ENCODE results near the gene RANGAP1. TPM values are rescaled to one million over a fixed set of nuclear protein-coding genes. Genes with fewer than 3 reads are reported as not detected.

Gene RANGAP1
- total and polyA plus RNA-seq, 2 of the 13 experiments (the other 11 are each of a cell fraction or from before 2014, with no cell fraction given), result 51.8 to 83.9 TPM

DNA sequence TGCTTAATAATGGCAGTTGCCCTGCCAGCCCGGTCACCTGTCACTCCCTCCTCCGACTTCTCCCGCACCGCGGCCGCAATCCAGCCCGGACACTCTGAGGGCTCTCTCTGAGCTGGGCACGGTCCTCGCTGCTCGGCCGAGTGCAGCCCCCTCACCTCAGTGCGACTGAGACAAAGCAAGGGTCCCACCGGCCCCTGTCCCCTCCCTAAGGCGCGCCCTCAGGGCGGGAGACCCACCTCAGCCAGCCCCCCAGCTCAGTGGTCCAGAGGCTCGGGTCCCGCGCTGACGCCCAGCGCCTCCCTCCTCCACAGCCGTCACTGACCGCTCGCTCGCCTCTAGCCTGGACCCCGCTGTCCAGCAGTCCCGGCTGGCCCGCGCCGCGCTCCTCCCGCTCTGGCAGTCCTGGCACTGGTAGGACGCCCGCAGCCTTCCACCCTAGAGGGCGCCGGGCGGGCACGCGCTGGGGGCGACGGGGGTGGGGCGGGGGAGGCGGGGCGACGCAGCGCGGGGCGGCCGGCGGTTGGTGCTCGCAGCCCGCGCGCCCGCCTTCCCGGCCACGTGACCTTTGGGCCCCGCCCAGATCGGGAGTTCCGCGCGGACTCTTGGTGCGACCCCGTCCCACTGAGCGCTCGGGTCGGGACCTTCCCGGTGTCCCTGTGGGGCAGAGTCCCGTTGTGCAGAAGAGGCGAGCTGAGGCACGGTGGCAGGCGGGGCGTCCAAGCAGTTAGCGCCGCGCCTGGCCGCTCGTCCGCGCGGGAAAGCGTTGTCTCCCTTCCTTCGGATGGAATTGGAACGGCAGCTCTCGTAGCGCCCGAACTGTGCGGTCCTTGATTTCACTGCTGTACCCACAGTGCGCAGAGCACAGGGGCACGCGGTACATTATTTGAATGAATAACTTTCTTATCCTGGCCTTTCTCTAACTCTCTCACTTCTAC lies 88.7 kb downstream of the RANGAP1 start (continued):
- TF ChIP-seq ZNF234 (CRISPR knock-in tag; conservative IDR thresholded peaks at IDR 0.05), result no peak
- TF ChIP-seq TSC22D2 (CRISPR knock-in tag; IDR thresholded peaks at IDR 0.05; ENCODE audit: borderline replicate concordance), result no peak
- no peak for TF ChIP-seq SOX13 (IDR thresholded peaks at IDR 0.05)
- TF ChIP-seq SOX13 (CRISPR knock-in tag; conservative IDR thresholded peaks at IDR 0.05 in 1 of 2, IDR thresholded peaks at IDR 0.05 in 1 of 2), result no peak
- no peak for TF ChIP-seq ZNF550 (CRISPR knock-in tag; IDR thresholded peaks at IDR 0.05; ENCODE audit: borderline replicate concordance)
- no peak for TF ChIP-seq TOPORS (CRISPR knock-in tag; IDR thresholded peaks at IDR 0.05)
- TF ChIP-seq SP4 (CRISPR knock-in tag; IDR thresholded peaks at IDR 0.05), result peak; percentile 89
- peak; percentile 22; the same call in 1 of the 2 replicates for TF ChIP-seq PHF21A (CRISPR knock-in tag; IDR thresholded peaks at IDR 0.05)
- TF ChIP-seq, protein P1, sequence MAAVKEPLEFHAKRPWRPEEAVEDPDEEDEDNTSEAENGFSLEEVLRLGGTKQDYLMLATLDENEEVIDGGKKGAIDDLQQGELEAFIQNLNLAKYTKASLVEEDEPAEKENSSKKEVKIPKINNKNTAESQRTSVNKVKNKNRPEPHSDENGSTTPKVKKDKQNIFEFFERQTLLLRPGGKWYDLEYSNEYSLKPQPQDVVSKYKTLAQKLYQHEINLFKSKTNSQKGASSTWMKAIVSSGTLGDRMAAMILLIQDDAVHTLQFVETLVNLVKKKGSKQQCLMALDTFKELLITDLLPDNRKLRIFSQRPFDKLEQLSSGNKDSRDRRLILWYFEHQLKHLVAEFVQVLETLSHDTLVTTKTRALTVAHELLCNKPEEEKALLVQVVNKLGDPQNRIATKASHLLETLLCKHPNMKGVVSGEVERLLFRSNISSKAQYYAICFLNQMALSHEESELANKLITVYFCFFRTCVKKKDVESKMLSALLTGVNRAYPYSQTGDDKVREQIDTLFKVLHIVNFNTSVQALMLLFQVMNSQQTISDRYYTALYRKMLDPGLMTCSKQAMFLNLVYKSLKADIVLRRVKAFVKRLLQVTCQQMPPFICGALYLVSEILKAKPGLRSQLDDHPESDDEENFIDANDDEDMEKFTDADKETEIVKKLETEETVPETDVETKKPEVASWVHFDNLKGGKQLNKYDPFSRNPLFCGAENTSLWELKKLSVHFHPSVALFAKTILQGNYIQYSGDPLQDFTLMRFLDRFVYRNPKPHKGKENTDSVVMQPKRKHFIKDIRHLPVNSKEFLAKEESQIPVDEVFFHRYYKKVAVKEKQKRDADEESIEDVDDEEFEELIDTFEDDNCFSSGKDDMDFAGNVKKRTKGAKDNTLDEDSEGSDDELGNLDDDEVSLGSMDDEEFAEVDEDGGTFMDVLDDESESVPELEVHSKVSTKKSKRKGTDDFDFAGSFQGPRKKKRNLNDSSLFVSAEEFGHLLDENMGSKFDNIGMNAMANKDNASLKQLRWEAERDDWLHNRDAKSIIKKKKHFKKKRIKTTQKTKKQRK (IDR thresholded peaks at IDR 0.05; ENCODE audit: low read length), result no peak
- no peak for TF ChIP-seq KDM6A (CRISPR knock-in tag; IDR thresholded peaks at IDR 0.05; ENCODE audit: low read depth)
- no peak for TF ChIP-seq RFX3 (CRISPR knock-in tag; IDR thresholded peaks at IDR 0.05)
- no peak for TF ChIP-seq ZFP36L2 (CRISPR knock-in tag; IDR thresholded peaks at IDR 0.05)
- no peak for TF ChIP-seq ZEB1 (IDR thresholded peaks at IDR 0.05; ENCODE audit: insufficient replicate concordance, low read depth)
- no peak for TF ChIP-seq ZNF383 (CRISPR knock-in tag; IDR thresholded peaks at IDR 0.05; ENCODE audit: borderline replicate concordance)
- no peak for TF ChIP-seq TRIM24 (CRISPR knock-in tag; IDR thresholded peaks at IDR 0.05)
- TF ChIP-seq, protein P2, sequence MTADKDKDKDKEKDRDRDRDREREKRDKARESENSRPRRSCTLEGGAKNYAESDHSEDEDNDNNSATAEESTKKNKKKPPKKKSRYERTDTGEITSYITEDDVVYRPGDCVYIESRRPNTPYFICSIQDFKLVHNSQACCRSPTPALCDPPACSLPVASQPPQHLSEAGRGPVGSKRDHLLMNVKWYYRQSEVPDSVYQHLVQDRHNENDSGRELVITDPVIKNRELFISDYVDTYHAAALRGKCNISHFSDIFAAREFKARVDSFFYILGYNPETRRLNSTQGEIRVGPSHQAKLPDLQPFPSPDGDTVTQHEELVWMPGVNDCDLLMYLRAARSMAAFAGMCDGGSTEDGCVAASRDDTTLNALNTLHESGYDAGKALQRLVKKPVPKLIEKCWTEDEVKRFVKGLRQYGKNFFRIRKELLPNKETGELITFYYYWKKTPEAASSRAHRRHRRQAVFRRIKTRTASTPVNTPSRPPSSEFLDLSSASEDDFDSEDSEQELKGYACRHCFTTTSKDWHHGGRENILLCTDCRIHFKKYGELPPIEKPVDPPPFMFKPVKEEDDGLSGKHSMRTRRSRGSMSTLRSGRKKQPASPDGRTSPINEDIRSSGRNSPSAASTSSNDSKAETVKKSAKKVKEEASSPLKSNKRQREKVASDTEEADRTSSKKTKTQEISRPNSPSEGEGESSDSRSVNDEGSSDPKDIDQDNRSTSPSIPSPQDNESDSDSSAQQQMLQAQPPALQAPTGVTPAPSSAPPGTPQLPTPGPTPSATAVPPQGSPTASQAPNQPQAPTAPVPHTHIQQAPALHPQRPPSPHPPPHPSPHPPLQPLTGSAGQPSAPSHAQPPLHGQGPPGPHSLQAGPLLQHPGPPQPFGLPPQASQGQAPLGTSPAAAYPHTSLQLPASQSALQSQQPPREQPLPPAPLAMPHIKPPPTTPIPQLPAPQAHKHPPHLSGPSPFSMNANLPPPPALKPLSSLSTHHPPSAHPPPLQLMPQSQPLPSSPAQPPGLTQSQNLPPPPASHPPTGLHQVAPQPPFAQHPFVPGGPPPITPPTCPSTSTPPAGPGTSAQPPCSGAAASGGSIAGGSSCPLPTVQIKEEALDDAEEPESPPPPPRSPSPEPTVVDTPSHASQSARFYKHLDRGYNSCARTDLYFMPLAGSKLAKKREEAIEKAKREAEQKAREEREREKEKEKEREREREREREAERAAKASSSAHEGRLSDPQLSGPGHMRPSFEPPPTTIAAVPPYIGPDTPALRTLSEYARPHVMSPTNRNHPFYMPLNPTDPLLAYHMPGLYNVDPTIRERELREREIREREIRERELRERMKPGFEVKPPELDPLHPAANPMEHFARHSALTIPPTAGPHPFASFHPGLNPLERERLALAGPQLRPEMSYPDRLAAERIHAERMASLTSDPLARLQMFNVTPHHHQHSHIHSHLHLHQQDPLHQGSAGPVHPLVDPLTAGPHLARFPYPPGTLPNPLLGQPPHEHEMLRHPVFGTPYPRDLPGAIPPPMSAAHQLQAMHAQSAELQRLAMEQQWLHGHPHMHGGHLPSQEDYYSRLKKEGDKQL (CRISPR knock-in tag; IDR thresholded peaks at IDR 0.05; ENCODE audit: low read depth), result no peak
- no peak for TF ChIP-seq RBM22 (optimal IDR thresholded peaks at IDR 0.05; ENCODE audit: low read length)
- no peak for TF ChIP-seq ESRRA (CRISPR knock-in tag; IDR thresholded peaks at IDR 0.05; ENCODE audit: low read depth)
- no peak for TF ChIP-seq ONECUT2 (CRISPR knock-in tag; IDR thresholded peaks at IDR 0.05)
- TF ChIP-seq KMT2B (CRISPR knock-in tag; IDR thresholded peaks at IDR 0.05), result peak; percentile 82
